ENCODE data around the gene ACOX3.
A peak's percentile ranks its signal among the peaks of the same experiment; 100 is the strongest.
"Not testable (repeated sequence)": the region's sequence is repeated elsewhere in the genome, so short reads cannot be mapped to it uniquely, and the experiment has no call there.

Gene ACOX3

DNA sequence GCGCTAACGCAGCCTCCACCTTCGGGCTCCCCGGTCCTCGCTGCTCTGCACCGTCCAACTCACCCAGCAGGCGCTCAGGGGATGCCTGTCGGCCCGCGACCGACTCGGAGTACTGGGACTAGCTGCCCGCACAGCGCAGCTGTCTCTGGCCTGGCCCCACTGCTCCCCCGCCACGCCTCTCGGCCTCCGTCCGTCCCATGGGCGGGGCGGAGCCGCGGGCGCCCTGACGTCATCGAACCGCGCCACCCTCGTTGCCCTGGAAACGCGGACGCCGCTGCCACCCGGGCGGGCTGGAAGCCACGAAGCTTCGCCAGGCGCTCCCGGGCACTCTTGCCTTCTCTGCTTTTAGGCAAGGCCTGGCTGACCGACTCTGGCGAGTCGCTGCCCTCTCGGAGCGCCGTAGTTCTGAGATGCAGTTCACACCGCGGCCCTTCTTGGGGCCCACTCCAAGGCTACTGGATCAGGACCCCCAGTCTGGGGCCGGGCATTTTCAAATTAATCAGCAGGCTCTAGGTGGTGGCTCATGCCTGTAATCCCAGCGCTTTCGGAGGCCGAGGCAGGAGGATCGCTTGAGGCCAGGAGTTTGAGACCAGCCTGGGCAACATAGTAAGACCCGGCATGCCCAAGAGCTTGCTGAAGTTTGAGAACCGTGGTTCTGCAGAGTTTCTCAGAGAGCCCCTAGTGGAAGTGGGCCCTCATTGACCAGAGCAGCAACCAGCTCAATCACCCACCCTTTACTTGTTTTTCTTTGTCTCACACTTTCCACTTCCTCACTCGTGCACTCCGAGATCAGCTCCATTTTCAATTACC lies 12.0 kb downstream of the ACOX3 start:
- peak; percentile 54 to 59 for DNase-seq

DNA sequence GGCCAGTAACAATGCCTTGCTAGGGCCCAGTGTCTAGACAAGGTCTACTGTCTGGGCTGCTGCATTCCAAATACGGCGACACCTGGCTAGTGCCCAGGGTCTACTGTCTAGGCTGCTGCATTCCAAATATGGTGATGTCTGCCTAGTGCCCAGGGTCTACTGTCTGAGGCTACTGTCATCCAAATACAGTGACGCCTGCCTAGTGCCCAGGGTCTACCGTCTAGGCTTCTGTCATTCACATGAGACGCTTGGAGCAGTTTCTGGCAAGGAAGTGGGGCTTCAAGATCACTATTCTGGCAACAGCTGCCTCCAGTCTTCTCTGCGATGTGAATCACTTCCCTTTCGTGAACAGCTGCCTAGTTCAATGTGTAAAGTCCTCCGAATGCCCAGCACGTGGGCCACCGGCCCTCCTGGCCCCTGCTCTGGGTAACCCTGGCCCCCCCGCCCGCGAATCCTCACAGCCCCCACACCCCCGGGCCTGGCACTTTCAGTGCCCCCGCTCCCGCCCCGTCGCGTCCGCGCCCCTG lies 12.7 kb downstream of the ACOX3 start:
- no peak for DNase-seq

DNA sequence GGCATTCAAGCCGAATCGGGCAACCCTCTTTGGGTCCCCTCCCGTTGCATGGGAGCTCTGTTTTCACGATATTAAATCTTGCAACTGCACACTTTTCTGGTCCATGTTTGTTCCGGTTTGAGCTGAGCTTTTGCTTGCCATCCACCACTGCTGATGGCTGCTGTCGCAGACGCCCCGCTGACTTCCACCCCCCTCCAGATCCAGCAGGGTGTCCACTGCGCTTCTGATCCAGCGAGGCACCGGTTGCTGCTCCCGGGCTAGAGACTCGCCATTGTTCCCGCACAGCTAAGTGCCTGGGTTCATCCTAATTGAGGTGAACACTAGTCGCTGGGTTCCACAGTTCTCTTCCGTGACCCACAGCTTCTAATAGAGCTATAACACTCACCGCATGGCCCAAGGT lies 13.3 kb downstream of the ACOX3 start:
- DNase-seq, result no peak

DNA sequence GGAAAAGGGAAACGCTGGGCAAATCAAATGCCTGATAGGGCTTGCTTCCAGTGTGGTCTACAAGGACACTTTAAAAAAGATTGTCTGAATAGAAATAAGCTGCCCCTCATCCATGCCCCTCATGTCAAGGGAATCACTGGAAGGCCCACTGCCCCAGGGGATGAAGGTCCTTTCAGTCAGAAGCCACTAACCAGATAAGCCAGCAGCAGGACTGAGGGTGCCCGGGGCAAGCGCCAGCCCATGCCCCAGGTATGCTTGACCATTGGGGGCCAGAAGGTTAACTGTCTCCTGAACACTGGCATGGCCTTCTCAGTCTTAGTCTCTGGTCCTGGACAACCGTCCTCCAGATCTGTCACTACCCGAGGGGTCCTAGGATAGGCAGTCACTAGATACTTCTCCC lies 17.7 kb downstream of the ACOX3 start:
- DNase-seq, result no peak

DNA sequence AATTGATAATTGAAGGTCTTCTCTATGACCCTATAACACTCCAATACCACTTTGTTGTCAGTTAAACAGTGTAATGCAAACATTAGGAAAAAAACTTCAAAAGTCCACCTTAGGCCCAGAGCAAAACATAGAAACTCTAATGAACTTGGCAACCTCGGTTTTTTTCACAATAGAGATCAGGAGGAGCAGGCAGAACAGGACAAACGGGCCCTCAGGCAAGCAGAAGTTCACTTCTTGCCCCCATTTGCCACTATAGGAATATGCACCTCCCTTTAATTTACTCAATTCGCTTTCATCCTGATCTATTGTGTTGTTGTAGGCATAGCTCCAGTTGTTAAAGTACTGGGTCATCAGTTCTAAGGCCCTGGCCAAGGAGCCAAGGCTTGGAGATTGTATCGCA lies 18.2 kb downstream of the ACOX3 start:
- no peak for DNase-seq

DNA sequence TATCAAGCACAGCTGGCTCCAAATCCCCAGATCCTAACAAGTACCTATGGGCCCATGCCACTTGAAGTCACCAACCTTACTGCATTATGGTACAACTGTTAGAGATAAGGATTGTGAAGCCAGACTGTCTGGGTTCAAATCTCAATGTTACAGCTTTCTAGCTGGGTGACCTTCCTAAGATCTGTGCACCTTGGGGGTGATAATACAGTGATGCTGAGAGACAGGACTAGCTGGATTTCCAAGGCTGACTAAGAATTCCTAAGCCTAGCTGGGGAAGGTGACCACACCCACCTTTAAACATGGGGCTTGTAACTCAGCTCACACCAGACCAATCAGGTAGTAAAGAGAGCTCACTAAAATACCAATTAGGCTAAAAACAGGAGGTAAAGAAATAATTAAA lies 20.4 kb downstream of the ACOX3 start:
- not testable (repeated sequence) for DNase-seq

DNA sequence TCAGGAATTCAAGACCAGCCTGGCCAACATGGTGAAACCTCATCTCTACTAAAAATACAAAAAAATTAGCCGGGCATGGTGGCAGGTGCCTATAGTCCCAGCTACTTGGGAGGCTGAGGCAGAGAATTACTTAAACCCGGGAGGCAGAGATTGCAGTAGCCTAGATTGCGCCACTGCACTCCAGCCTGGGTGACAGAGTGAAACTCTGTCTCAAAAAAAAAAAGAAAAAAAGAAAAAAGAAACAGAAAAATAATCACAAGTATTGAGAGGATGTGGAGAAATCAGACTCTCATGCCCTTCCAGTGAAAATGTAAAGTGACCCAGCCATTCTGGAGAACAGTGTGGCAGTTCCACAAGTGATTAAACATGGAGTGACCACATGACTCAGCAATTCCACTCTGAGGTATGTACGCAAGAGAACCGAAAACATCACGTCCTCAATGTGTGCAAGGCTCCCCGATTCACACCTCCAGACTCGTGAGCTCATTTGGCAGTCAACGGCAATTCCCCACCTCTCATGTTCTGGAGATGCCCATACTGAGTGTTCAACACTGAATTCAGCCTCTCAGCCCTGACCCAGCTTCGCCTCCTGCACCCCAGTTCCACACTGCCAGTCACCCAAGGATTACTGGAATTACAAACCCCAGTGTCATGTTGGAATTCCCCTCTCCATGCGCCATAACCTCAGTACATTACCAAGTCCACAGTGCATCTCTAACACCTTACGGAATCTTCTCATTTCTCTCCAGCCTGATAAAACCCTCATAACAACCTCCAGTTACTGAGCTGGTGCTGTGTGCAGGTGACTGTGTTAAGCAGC lies 21.1 kb downstream of the ACOX3 start:
- no peak for DNase-seq

DNA sequence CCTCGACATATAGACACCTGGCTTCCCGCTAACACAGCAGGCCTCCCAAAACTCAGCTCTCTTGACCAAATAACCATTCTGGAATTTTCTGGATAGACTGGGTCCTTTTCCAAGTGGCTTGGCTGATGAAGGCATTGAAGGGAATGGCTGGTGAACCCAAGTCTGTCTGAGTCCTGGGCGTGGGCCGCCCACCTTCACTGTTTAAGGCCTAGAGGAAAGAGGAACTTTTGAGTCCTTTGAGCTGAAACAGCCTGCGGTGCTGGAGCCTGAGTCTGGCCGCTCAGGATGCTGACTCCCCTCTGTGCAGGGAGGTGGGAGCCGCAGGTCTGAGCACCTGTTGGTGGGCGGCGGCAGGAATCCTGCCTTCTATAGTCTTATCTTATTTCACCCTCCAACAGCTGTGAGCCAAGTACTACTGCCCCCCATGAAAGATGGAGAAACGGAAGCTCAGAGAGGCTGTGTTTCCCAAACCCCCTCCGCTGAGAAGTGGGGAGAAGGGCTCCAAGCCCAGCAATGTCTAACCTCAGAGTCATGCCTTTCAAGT lies 23.4 kb downstream of the ACOX3 start:
- no peak for DNase-seq

DNA sequence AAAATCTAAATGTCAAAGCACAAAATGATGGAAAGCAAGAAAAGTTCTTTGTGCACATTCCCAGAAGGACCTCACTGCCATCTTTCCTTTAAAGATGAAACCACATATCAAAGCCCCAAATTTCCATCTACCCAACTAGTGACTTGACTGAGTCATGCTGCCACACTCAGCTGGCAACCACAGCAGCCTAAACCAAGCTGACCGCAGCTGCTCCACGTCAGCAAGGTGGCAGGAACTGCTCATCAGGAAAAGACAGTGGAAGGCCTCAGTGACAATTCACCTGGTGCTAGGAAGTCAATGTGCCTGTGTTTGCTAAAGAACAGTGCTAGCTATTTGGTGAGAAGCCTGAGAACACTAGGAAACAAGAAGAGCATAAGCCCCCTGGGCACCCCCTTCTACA lies 26.1 kb downstream of the ACOX3 start:
- no peak for DNase-seq

DNA sequence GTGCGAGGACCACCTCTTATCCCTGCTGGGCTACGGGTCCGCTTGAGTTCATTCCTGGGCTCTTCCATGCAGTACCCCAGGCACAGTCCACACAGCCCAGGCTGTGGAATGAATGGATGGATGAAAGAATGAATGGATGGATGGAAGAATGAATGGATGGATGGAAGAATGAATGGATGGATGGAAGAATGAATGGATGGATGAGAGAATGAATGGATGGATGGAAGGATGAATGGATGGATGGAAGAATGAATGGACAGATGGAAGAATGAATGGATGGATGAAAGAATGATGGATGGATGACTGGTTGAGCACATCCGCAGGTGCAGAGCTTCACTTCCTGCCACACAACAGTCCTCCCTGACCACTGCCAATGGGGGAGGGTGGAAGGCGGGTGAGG lies 28.2 kb downstream of the ACOX3 start:
- no peak for DNase-seq

DNA sequence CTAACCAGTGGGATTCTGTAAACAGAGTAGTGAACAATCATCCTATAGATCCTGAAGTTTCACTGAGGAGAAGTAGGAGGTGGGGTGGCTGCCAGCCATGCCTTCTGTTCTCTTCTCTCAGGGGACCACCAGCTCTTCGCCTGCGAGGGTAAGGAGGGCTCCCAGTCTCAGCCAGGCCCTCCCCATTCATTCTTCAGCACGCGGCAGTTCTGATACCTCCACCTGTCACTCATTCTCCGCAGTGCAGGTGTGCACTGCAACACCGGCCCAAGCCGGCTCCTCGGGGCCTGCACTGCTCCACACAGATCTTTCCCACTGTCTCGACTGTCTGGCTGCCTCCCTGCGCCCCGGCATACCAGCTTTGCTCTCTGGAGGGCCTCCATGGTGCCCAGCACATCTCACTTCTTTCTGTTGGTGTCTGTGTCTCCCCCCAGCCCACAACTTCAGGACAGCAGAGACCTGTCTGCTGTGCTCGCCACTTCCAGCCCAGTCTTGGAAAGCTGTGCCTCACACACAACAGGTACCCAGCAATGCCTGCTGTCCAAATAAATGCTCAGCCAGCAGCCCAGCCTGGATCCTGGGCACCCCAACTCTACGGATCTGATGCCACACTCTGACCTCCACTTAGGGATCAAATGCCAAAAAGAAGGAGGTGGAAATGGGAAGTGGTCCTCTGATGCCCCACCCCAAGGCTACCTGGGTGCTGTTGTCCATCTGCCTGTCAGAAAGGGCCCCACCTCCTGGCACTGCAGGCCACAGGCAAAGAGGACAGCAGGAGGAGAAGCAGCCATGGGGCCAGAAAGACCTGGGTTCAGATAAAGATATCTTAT lies 29.0 kb downstream of the ACOX3 start:
- DNase-seq, result no peak

DNA sequence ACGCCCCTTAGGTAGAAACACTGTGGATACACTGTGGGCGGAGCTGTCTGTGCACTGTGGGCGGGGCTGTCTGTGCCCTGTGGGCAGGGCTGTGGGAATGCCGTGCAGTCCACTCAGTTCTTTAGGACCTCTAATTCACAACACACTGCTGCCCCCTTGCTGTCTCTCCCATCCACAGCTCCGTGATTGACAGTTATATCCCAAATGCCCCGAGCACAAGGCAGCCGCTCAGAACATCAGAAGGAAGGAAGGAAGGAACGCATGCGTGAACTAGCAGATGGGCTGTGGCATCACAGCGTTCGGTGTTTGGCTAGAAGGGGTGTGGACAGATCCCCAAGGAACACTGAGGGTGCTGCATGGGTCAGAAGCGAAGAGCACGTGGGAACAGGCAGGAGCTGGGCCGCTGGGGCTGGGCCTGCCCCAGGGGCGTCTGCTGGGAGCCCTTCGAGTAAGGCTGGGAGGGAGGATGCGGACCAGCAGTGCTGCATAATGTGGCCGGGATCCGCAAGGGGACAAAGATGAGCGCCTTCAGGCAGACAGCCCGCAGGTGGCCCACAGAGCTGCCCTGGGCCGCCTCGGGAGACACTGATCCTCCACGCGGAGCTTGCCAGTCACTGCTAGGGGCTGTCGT lies 29.8 kb downstream of the ACOX3 start:
- DNase-seq, result peak; percentile 22 to 37

DNA sequence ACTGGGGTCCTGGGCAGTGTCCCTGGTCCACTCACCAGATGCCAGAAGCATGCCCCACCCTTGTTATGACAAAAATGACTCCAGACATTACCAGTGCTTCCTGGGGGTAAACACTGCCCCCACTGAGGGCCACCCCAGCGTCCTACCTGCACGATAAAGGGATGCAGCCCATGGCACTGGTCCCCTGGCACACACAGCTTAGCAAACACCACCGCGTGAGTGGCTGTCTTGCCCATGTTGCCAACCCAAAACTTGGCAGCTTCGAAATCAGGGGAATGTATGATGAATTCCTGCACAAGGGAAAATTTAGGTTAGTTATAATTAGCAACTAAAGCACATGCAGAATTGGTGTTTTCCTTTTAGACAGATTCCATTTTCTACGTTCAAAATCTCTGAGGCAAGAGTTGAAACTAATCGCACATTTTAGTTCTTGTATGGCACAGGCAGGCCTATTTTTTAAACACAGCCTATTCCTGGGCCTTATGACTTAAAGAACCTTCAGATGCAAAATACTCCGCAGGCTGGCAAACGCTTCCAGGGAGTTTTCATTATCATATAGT lies 30.4 kb downstream of the ACOX3 start:
- no peak for DNase-seq

DNA sequence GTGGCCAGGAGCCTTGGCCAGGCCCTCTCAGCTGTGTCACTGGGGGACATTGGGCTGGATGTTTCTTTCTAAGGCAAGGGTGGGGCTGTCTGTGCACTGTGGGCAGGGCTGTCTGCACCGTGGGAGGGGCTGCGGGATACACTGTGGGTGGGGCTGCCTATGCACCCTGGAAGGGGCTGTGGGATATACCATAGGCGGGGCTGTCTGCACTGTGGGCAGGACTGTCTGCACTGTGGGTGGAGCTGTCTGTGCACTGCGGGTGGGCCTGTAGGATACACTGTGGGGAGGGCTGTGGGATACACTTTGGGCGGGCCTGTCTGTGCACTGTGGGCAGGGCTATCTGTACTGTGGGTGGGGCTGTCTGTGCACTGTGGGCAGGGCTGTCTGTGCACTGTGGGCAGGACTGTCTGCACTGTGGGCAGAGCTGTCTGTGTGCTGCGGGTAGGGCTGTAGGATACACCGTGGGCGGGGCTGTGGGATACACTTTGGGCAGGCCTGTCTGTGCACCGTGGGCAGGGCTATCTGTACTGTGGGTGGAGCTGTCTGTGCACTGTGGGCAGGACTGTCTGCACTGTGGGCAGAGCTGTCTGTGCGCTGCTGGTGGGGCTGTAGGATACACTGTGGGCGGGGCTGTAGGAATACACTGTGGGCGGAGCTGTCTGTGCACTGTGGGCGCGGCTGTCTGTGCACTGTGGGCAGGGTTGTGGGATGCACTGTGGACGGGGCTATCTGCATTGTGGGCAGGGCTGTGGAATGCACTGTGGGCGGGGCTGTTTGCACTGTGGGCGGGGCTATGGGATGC lies 31.1 kb downstream of the ACOX3 start:
- no peak for DNase-seq

DNA sequence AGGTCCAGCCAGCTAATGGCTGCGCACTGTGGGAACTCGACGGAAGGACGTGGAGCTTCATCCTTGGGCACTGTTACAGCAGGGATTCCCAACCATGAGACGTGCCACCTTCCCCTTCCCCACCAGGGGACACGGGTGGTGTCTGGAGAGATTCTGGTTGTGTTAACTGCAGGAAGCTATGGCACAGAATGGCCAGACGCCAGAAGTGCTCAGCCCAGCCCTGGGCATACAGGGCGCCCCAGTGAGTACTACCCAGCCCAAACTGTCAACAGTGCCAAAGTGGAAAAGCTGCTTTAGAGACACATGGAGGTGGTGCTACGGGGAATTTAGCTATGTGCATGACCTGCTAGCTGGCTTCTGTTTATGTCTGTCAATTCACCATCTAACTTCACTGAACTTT lies 32.8 kb downstream of the ACOX3 start:
- DNase-seq, result no peak

DNA sequence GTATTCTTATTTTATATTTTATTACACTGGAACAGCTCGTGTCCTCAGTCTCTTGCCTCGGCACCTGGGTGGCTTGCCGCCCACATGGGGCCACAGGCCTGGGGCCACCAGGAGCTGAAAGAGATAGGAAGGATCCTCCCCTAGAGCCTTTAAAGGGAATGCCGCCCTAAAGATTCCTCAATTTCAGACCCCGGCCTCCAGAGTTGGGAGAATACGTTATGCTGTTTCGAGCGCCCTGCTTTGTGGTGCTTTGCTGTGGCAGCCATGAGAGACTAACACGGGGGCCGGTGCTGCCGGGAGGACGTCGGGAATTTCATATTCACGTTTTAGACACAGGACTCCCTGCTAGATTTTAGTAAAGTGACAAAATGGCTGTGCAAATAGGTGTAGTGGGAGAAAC lies 33.2 kb downstream of the ACOX3 start:
- DNase-seq, result no peak

DNA sequence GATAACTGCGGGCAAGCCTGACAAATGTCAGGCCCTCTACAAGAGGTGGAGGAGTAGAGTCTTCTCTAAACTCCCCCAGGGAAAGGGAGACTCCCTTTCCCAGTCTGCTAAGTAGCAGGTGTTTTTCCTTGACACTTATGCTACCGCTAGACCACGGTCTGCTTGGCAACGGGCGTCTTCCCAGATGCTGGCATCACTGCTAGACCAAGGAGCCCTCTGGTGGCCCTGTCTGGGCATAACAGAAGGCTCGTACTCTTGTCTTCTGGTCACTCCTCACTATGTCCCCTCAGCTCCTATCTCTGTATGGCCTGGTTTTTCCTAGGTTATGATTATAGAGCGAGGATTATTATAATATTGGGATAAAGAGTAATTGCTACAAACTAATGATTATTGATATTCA lies 33.6 kb downstream of the ACOX3 start:
- not testable (repeated sequence) for DNase-seq

DNA sequence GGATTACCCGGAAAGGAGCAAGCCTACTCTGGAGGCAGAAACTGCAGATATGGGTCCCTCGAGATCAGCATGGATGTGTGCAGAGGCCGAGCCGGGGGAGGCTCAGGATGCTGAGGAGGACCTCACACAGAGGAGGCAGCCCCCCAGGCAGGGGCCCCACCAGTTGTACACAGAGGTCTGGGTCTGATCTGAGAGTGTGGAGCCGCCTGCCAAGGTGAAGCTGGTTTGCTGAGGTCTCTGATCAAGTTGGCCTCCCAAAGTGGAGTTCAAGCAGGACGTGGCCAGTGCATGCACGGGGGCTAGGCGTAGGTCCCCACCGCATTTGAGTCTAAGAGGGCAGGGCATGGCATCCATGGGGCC lies 35.0 kb downstream of the ACOX3 start:
- no peak for DNase-seq

DNA sequence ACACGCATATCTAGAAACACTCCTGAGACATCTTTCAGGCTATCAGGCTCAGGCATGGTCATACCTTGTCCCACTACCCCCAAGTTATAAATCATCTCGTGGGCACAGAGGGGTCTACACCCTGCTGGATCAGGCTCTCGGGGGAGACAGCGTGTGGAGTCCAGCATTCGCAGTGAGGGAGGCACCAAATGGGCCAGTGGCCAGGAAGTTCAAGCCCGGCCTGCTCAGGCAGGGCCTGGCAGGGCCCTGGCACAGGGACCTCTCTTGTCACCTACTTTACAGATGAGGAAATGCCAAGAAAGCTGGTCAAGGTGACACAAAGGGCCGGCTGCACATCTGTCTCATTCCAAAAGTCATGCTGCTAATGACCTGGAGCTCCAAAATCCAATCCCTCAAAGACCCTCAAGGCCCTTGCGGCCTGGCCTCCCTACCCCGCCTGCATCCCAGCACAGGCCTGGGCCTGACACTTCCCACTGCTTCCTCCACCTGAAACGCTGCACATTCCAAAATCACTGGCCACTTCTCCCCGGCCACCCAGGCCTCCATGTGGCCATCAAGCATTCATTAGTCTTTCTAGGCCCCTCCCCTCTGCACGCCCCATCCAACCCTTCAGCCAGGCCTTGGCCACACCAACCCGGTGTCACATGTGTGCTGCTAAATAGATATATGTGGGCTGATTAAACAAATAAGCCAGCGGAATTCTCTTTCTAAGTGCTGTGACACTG lies 35.6 kb downstream of the ACOX3 start:
- no peak for DNase-seq

DNA sequence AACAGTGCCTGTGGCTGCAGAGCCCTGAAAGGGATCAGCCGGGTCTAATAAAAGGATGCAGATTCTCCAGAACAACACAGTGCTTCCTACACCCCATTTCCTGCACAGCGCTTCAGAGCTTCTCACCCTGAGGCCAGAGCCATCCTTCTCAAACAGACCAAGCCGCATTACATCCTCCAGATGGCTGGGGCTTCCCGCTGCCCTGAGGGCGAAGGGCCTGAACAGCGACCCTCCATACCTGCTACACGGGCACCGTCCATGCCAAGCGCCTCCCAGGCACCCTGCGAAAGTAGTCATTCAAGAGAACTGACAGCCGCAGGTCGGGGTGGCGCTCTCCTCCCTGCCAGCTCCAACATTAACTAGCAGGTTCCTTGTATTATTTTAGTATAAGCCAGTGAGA lies 36.5 kb downstream of the ACOX3 start:
- no peak for DNase-seq

Measured in SHP77 (cell line).